Stimulated activated CD8-positive, alpha-beta memory T cell treated with anti-CD3 and anti-CD28 coated beads, Interleukin-15, amount 100 ng/mL, for 24 hours (primary cell): Measurements from ENCODE around the gene RBL1.
"Not testable (repeated sequence)": the region's sequence is repeated elsewhere in the genome, so short reads cannot be mapped to it uniquely, and the experiment has no call there.

ENCODE experiments used
- DNase-seq: peaks from one replicate; pipeline ENCODE4 v3.0.0-alpha.2; 2020; ENCODE audit warnings: low read depth

Gene RBL1

GRCh38 chr20:37075932-37076685, 19.7 kb downstream of the RBL1 start:
- DNase-seq: no peak

GRCh38 chr20:37072293-37073196, 23.3 kb downstream of the RBL1 start:
- DNase-seq: no peak

- no peak for DNase-seq
Observed at GRCh38 chr20:37071481-37071911, 24.3 kb downstream of the RBL1 start.

GRCh38 chr20:37069563-37069962, 26.2 kb downstream of the RBL1 start:
- DNase-seq: not testable (repeated sequence)

- no peak for DNase-seq
Observed at GRCh38 chr20:37066168-37066567, 29.6 kb downstream of the RBL1 start.

- DNase-seq: no peak
Observed at GRCh38 chr20:37055276-37055675, 40.5 kb downstream of the RBL1 start.

GRCh38 chr20:37053230-37053950, 42.4 kb downstream of the RBL1 start:
- DNase-seq: no peak

- no peak for DNase-seq
Observed at GRCh38 chr20:37042986-37043972, 52.5 kb downstream of the RBL1 start.

- not testable (repeated sequence) for DNase-seq
Observed at GRCh38 chr20:37039366-37039765, 56.4 kb downstream of the RBL1 start.

- DNase-seq: no peak
Observed at GRCh38 chr20:37032077-37032476, 63.7 kb downstream of the RBL1 start.

GRCh38 chr20:37020636-37021035, 75.2 kb downstream of the RBL1 start:
- no peak for DNase-seq

- not testable (repeated sequence) for DNase-seq
Observed at GRCh38 chr20:37012631-37013030, 83.2 kb downstream of the RBL1 start.

GRCh38 chr20:37011858-37012257, 83.9 kb downstream of the RBL1 start:
- not testable (repeated sequence) for DNase-seq

GRCh38 chr20:37011147-37011546, 84.7 kb downstream of the RBL1 start:
- no peak for DNase-seq

GRCh38 chr20:37007898-37008649, 87.7 kb downstream of the RBL1 start:
- no peak for DNase-seq

GRCh38 chr20:37005062-37005942, 90.5 kb downstream of the RBL1 start:
- DNase-seq: not testable (repeated sequence)

GRCh38 chr20:37001634-37002033, 94.2 kb downstream of the RBL1 start:
- not testable (repeated sequence) for DNase-seq

- DNase-seq: not testable (repeated sequence)
Observed at GRCh38 chr20:37000171-37000570, 95.6 kb downstream of the RBL1 start.

GRCh38 chr20:36998652-36999051, 97.1 kb downstream of the RBL1 start:
- no peak for DNase-seq
